Upper lobe of left lung (tissue), 4 donors: ENCODE measurements around the gene IRAG1.

Source experiments
- EP300 ChIP-seq, 4 donors: sonication (generic); formaldehyde crosslinking; IDR thresholded peaks; one replicate each; pipeline ENCODE4 v1.5.1; 2017; ENCODE audit warnings: antibody characterized with exemption in 4 of 4, control low read depth in 2 of 4
- POLR2A ChIP-seq, 4 donors: fragments of 450-650 bp; IDR thresholded peaks; one replicate each; pipeline ENCODE4 v1.5.1; 2016 to 2017; ENCODE audit warnings: antibody characterized with exemption in 4 of 4, mild to moderate bottlenecking in 2 of 4
- POLR2AphosphoS5 ChIP-seq, 2 donors: sonication (generic); formaldehyde crosslinking; IDR thresholded peaks; one replicate each; pipeline ENCODE4 v1.5.1; 2017; ENCODE audit warnings: antibody characterized with exemption in 2 of 2
- TF ChIP-seq, protein P1 (sequence below), 6 experiments: fragments of 450-650 bp in 4 of 6; fragments of 200-600 bp in 2 of 6; sonication (generic) in 2 of 6; IDR thresholded peaks; one replicate each; pipeline ENCODE4 v1.5.1; 2016 to 2019; ENCODE audit warnings: antibody characterized with exemption in 6 of 6

DNA sequence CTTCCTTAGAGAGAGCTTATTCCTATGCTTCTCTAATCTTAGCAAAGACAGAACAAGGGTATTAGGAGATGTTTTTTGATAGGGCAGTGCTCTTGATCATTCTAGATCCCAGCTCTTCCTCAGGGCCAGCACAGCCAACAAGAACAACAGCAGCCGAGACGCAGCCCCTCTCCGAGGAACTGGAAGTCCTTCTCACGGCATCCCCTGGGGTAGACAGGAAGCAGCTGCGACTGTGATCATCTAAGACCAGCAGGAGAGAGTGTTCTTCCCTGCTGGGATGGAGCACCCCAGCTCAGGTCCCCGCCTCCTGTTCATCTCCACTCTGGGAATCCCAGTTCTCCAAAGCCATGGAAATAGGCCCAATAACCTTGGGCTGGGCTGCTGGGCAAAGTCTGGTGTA, 29.6 kb downstream of the IRAG1 start:
- TF ChIP-seq, protein P1, sequence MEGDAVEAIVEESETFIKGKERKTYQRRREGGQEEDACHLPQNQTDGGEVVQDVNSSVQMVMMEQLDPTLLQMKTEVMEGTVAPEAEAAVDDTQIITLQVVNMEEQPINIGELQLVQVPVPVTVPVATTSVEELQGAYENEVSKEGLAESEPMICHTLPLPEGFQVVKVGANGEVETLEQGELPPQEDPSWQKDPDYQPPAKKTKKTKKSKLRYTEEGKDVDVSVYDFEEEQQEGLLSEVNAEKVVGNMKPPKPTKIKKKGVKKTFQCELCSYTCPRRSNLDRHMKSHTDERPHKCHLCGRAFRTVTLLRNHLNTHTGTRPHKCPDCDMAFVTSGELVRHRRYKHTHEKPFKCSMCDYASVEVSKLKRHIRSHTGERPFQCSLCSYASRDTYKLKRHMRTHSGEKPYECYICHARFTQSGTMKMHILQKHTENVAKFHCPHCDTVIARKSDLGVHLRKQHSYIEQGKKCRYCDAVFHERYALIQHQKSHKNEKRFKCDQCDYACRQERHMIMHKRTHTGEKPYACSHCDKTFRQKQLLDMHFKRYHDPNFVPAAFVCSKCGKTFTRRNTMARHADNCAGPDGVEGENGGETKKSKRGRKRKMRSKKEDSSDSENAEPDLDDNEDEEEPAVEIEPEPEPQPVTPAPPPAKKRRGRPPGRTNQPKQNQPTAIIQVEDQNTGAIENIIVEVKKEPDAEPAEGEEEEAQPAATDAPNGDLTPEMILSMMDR (IDR thresholded peaks at IDR 0.05): no peak
- no peak for TF ChIP-seq EP300 (IDR thresholded peaks at IDR 0.05)
- TF ChIP-seq POLR2A (IDR thresholded peaks at IDR 0.05): no peak
- no peak for TF ChIP-seq POLR2AphosphoS5 (IDR thresholded peaks at IDR 0.05)
